K562 (cell line): ENCODE measurements around the gene SFPQ. TPM values are rescaled to one million over a fixed set of nuclear protein-coding genes. Genes with fewer than 3 reads are reported as not detected.

Source experiments
- ATF4 ChIP-seq: fragments of 450-650 bp; formaldehyde crosslinking; IDR thresholded peaks from 2 replicates; pipeline ENCODE4 v1.4.0; 2022; ENCODE audit warnings: mild to moderate bottlenecking, moderate library complexity
- CBX3 ChIP-seq, 2 experiments: IDR thresholded peaks; 1 replicate in 1 of 2; 2 replicates in 1 of 2; pipeline ENCODE4 v1.6.1; 2012; ENCODE audit warnings: inconsistent platforms in 2 of 2, low read length in 2 of 2, borderline replicate concordance in 1 of 2, control low read depth in 1 of 2
- DDX20 ChIP-seq: fragments of 450-650 bp; IDR thresholded peaks from 2 replicates; pipeline ENCODE4 v1.6.1; 2016; ENCODE audit warnings: missing genetic modification characterization, low read depth, mild to moderate bottlenecking, missing compliant biosample characterization, moderate library complexity
- ETS2 ChIP-seq: IDR thresholded peaks from 2 replicates; pipeline ENCODE4 v1.6.1; 2016; ENCODE audit warnings: borderline replicate concordance, missing genetic modification characterization, mild to moderate bottlenecking, moderate library complexity, missing compliant biosample characterization; ENCODE audit not compliant: poor library complexity, severe bottlenecking
- FOXA1 ChIP-seq: fragments of 450-650 bp; IDR thresholded peaks from 2 replicates; pipeline ENCODE4 v1.6.1; 2016; ENCODE audit warnings: mild to moderate bottlenecking, borderline replicate concordance
- HINFP ChIP-seq: fragments of 450-650 bp; conservative IDR thresholded peaks from 2 replicates; pipeline ENCODE4 v1.6.1; 2016; ENCODE audit warnings: missing genetic modification characterization, low read depth, mild to moderate bottlenecking, control low read depth, missing compliant biosample characterization
- KDM1A ChIP-seq, 2 experiments: fragments of 450-650 bp; IDR thresholded peaks; 2 replicates each; pipeline ENCODE4 v1.6.1; 2016; ENCODE audit warnings: mild to moderate bottlenecking in 2 of 2
- MXD1 ChIP-seq: fragments of 250-450 bp; sonication (Bioruptor Pico); IDR thresholded peaks from 2 replicates; pipeline ENCODE4 v1.8.0; 2021; ENCODE audit warnings: borderline replicate concordance, mild to moderate bottlenecking, moderate library complexity; ENCODE audit not compliant: poor library complexity, severe bottlenecking
- MYNN ChIP-seq, 2 experiments: sonication (generic); formaldehyde crosslinking in 1 of 2; IDR thresholded peaks; 2 replicates each; pipeline versions ENCODE4 v1.5.0 to v1.6.1; 2016 to 2020; ENCODE audit warnings: antibody characterized with exemption in 1 of 2, missing genetic modification reagents in 1 of 2
- NR4A1 ChIP-seq, 2 experiments: fragments of 250-450 bp in 1 of 2; fragments of 450-650 bp in 1 of 2; sonication (Bioruptor Pico) in 1 of 2; IDR thresholded peaks; 2 replicates each; pipeline versions ENCODE4 v1.4.0 to v1.6.1; 2016 to 2020; ENCODE audit warnings: mild to moderate bottlenecking in 2 of 2, missing compliant biosample characterization in 1 of 2, missing genetic modification characterization in 1 of 2, moderate library complexity in 1 of 2
- PHF21A ChIP-seq: fragments of 450-650 bp; IDR thresholded peaks from 2 replicates; pipeline ENCODE4 v1.6.1; 2017; ENCODE audit warnings: low read depth, borderline replicate concordance
- STAT5A ChIP-seq: IDR thresholded peaks from 2 replicates; pipeline ENCODE4 v1.6.1; 2012; ENCODE audit warnings: low read length, inconsistent platforms, borderline replicate concordance
- ZNF174 ChIP-seq: fragments of 250-450 bp; sonication (Bioruptor Pico); IDR thresholded peaks from 2 replicates; pipeline ENCODE4 v1.4.0; 2020; ENCODE audit warnings: mild to moderate bottlenecking
- ZNF57 ChIP-seq: fragments of 450-650 bp; formaldehyde crosslinking; IDR thresholded peaks from 2 replicates; pipeline ENCODE4 v1.4.0; 2020; ENCODE audit warnings: mild to moderate bottlenecking, moderate library complexity
- ZNF77 ChIP-seq: fragments of 250-450 bp; sonication (Bioruptor Pico); IDR thresholded peaks from 2 replicates; pipeline ENCODE4 v1.5.0; 2020
- polyA plus RNA-seq, 8 experiments: library from polyadenylated mRNA; depleted of rRNA in 4 of 8; stranded (reverse) in 5 of 8; unstranded in 3 of 8; fragments of >200 nt; fragmentation: Nextera tagmentation in 2 of 8; fragmentation: Illumina TruSeq in 1 of 8; extraction: Ambion mirVana in 2 of 8; extraction: Trizol in 1 of 8; gene quantifications; 2 replicates each; pipeline versions ENCODE4 v1.2.1 to v1.2.3, GENCODE V29; 2011 to 2014; ENCODE audit warnings: inconsistent platforms in 1 of 8, missing spikeins in 1 of 8
- total RNA-seq, 7 experiments: library from RNA; depleted of rRNA in 6 of 7; stranded (reverse); fragments of >200 nt in 6 of 7; fragmentation: Illumina TruSeq in 2 of 7; extraction: Trizol in 2 of 7; gene quantifications; 2 replicates each; pipeline versions ENCODE4 v1.2.1 to v1.2.3, GENCODE V29; 2011 to 2021; ENCODE audit warnings: low replicate concordance in 1 of 7
- TF ChIP-seq, protein P1 (sequence below): fragments of 250-450 bp; sonication (Bioruptor Pico); IDR thresholded peaks from 2 replicates; pipeline ENCODE4 v1.4.0; 2020
- TF ChIP-seq, protein P2 (sequence below): sonication (generic); formaldehyde crosslinking; IDR thresholded peaks from 2 replicates; pipeline ENCODE4 v1.8.1; 2023; ENCODE audit warnings: mild to moderate bottlenecking, missing genetic modification reagents, moderate library complexity

The SFPQ gene
- total and polyA plus RNA-seq, 9 of the 15 experiments (the other 6 are each of a cell fraction or from before 2014, with no cell fraction given), result 69.7 to 562 (median 399) TPM

DNA sequence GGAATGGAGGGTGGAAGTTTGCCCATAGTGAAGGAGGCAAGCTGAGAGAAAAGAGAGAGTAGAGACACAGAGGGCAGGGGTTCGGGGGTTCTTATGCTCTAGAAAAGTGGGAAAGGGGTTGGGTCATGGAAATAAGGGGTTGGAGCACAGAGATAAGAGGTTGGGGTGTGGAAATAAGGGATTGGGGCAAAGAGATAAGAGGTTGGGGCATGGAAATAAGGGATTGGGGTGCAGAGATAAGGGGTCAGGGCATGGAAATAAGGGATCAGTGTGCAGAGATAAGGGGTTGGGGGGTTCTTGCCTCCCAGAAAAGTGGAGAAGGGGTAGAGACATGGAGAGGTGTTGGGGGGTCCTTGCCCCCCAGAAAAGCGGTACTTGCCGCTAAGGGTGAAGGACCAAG lies 56.2 kb downstream of the SFPQ start (continued):
- no peak for TF ChIP-seq FOXA1
- TF ChIP-seq HINFP (tag), result no peak
- no peak for TF ChIP-seq ZNF57 (CRISPR knock-in tag)
- TF ChIP-seq ETS2, result no peak
- TF ChIP-seq ATF4 (CRISPR knock-in tag), result peak; percentile 51; the same call in 1 of the 2 replicates
- no peak for TF ChIP-seq CBX3 (IDR thresholded peaks at IDR 0.05; ENCODE audit: borderline replicate concordance in 1 of 2, low read length in 2 of 2)
- TF ChIP-seq NR4A1 (CRISPR knock-in tag; IDR thresholded peaks at IDR 0.05), result no peak
- TF ChIP-seq NR4A1 (tag; IDR thresholded peaks at IDR 0.05), result 0 out of 2 replicates have a peak, but pooled peaks have one; percentile 79
- no peak for TF ChIP-seq ZNF77 (CRISPR knock-in tag)
- TF ChIP-seq, protein P1, sequence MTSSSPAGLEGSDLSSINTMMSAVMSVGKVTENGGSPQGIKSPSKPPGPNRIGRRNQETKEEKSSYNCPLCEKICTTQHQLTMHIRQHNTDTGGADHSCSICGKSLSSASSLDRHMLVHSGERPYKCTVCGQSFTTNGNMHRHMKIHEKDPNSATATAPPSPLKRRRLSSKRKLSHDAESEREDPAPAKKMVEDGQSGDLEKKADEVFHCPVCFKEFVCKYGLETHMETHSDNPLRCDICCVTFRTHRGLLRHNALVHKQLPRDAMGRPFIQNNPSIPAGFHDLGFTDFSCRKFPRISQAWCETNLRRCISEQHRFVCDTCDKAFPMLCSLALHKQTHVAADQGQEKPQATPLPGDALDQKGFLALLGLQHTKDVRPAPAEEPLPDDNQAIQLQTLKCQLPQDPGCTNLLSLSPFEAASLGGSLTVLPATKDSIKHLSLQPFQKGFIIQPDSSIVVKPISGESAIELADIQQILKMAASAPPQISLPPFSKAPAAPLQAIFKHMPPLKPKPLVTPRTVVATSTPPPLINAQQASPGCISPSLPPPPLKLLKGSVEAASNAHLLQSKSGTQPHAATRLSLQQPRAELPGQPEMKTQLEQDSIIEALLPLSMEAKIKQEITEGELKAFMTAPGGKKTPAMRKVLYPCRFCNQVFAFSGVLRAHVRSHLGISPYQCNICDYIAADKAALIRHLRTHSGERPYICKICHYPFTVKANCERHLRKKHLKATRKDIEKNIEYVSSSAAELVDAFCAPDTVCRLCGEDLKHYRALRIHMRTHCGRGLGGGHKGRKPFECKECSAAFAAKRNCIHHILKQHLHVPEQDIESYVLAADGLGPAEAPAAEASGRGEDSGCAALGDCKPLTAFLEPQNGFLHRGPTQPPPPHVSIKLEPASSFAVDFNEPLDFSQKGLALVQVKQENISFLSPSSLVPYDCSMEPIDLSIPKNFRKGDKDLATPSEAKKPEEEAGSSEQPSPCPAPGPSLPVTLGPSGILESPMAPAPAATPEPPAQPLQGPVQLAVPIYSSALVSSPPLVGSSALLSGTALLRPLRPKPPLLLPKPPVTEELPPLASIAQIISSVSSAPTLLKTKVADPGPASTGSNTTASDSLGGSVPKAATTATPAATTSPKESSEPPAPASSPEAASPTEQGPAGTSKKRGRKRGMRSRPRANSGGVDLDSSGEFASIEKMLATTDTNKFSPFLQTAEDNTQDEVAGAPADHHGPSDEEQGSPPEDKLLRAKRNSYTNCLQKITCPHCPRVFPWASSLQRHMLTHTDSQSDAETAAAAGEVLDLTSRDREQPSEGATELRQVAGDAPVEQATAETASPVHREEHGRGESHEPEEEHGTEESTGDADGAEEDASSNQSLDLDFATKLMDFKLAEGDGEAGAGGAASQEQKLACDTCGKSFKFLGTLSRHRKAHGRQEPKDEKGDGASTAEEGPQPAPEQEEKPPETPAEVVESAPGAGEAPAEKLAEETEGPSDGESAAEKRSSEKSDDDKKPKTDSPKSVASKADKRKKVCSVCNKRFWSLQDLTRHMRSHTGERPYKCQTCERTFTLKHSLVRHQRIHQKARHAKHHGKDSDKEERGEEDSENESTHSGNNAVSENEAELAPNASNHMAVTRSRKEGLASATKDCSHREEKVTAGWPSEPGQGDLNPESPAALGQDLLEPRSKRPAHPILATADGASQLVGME, result no peak
- TF ChIP-seq STAT5A, result peak; percentile 57; the same call in 1 of the 2 replicates
- no peak for TF ChIP-seq MXD1
- TF ChIP-seq, protein P2, sequence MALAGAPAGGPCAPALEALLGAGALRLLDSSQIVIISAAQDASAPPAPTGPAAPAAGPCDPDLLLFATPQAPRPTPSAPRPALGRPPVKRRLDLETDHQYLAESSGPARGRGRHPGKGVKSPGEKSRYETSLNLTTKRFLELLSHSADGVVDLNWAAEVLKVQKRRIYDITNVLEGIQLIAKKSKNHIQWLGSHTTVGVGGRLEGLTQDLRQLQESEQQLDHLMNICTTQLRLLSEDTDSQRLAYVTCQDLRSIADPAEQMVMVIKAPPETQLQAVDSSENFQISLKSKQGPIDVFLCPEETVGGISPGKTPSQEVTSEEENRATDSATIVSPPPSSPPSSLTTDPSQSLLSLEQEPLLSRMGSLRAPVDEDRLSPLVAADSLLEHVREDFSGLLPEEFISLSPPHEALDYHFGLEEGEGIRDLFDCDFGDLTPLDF (CRISPR knock-in tag), result no peak
- TF ChIP-seq DDX20 (tag), result no peak
- TF ChIP-seq KDM1A (IDR thresholded peaks at IDR 0.05), result peak; percentile 71 to 78
- no peak for TF ChIP-seq ZNF174 (CRISPR knock-in tag)
- TF ChIP-seq PHF21A, result no peak
- peak; percentile 49; the same call in 1 of the 2 replicates for TF ChIP-seq MYNN (IDR thresholded peaks at IDR 0.05)
- TF ChIP-seq MYNN (CRISPR knock-in tag; IDR thresholded peaks at IDR 0.05), result no peak
